Kidney (tissue), 14 donors: ENCODE results near the gene SMTN. TPM values are rescaled to one million over a fixed set of nuclear protein-coding genes. Genes with fewer than 3 reads are reported as not detected.

Experiments used
- DNase-seq, 5 donors: peaks; one replicate each; pipeline ENCODE4 v3.0.0-alpha.2; 2013 to 2020
- FAIRE-seq: peaks from 2 replicates; lab custom pipeline; 2012; peaks lifted over from hg19 to GRCh38; lab: Jason Lieb, UNC
- H3K27ac ChIP-seq, 2 donors: one replicate each; pipeline ENCODE4 v1.7.0; 2013; ENCODE audit warnings: low read depth in 2 of 2, low read length in 2 of 2, inconsistent platforms in 1 of 2
- H3K27me3 ChIP-seq: one replicate; pipeline ENCODE4 v1.7.1; 2013; ENCODE audit warnings: low read length, inconsistent platforms; ENCODE audit not compliant: control insufficient read depth, insufficient read depth
- H3K36me3 ChIP-seq, 3 donors: one replicate each; pipeline versions ENCODE4 v1.7.0 to v1.7.1; 2013; ENCODE audit warnings: low read length in 3 of 3, control low read depth in 1 of 3, inconsistent platforms in 1 of 3; ENCODE audit not compliant: insufficient read depth in 3 of 3, control insufficient read depth in 2 of 3
- H3K4me1 ChIP-seq, 3 donors: one replicate each; pipeline versions ENCODE4 v1.7.0 to v1.7.1; 2013; ENCODE audit warnings: low read length in 3 of 3, inconsistent platforms in 1 of 3, low read depth in 1 of 3; ENCODE audit not compliant: control insufficient read depth in 2 of 3, insufficient read depth in 2 of 3
- H3K4me3 ChIP-seq, 3 donors: one replicate each; pipeline versions ENCODE4 v1.7.0 to v1.8.1; 2013; ENCODE audit warnings: low read length in 3 of 3, control low read depth in 1 of 3, inconsistent platforms in 1 of 3
- H3K9ac ChIP-seq, 3 donors: one replicate each; pipeline versions ENCODE4 v1.7.0 to v1.7.1; 2013; ENCODE audit warnings: low read length in 3 of 3, control low read depth in 1 of 3, inconsistent platforms in 1 of 3
- H3K9me3 ChIP-seq, 3 donors: one replicate each; pipeline versions ENCODE4 v1.7.0 to v1.7.1; 2013; ENCODE audit warnings: low read length in 3 of 3, control low read depth in 1 of 3, inconsistent platforms in 1 of 3; ENCODE audit not compliant: control insufficient read depth in 2 of 3, insufficient read depth in 1 of 3
- CTCF ChIP-seq: IDR thresholded peaks from 3 replicates; pipeline ENCODE4 v1.5.1; 2012; ENCODE audit warnings: mild to moderate bottlenecking, moderate library complexity, borderline replicate concordance; ENCODE audit not compliant: insufficient read depth; ENCODE audit errors: extremely low read depth
- intact Hi-C: fragments of 100-400 bp; cut with DNase I; formaldehyde crosslinking; loops from one replicate; pipeline ENCODE4 v1.11.1; 2022
- polyA plus RNA-seq: library from polyadenylated mRNA; stranded (reverse); fragments of 350-450 nt; fragmentation: Illumina TruSeq; extraction: RNeasy Lipid Tissue Mini Kit (QIAGEN cat#74804); gene quantifications from one replicate; pipeline ENCODE4 v1.2.3, GENCODE V29; 2014; ENCODE audit warnings: low read depth, low replicate concordance; ENCODE audit not compliant: insufficient read depth
- total RNA-seq: library from RNA; stranded (reverse); fragmentation: NEBNext Ultra II Directional; extraction: Animal tissue kit (Norgen Biotek cat#: 25700); gene quantifications from one replicate; pipeline ENCODE4 v1.2.1, GENCODE V29; 2021
- donor health status: control.
- donor health status: control.
- donor health status: control.
- donor health status: control.
- donor health status: control.
- donor health status: DM: yes; HTN: yes; CAD: no.
- donor health status: Normal renal cell carcinoma (clear cell type).

The SMTN gene
- total and polyA plus RNA-seq, 2 donors from 2014 or later, result 64.4 to 67.7 TPM

GRCh38 chr22:31099386-31099785, 18.3 kb downstream of the SMTN start:
- no peak overlapping the region for H3K9ac ChIP-seq
- FAIRE-seq (no peak), DNase-seq (peak in 1 of 5 donors; percentile 47)
- H3K4me1 ChIP-seq, result no peaks in the 10 kb centered on the region
- intact Hi-C loops, result no loop called here
- TF ChIP-seq CTCF, result no peak
- H3K36me3 ChIP-seq, result peaks cover 0 to 40% (median 33%) of the 10 kb centered on the region in 3 donors
- no peaks in the 10 kb centered on the region for H3K9me3 ChIP-seq
- no peaks in the 10 kb centered on the region for H3K27me3 ChIP-seq
- no peak overlapping the region for H3K4me3 ChIP-seq
- no peak overlapping the region for H3K27ac ChIP-seq

DNA sequence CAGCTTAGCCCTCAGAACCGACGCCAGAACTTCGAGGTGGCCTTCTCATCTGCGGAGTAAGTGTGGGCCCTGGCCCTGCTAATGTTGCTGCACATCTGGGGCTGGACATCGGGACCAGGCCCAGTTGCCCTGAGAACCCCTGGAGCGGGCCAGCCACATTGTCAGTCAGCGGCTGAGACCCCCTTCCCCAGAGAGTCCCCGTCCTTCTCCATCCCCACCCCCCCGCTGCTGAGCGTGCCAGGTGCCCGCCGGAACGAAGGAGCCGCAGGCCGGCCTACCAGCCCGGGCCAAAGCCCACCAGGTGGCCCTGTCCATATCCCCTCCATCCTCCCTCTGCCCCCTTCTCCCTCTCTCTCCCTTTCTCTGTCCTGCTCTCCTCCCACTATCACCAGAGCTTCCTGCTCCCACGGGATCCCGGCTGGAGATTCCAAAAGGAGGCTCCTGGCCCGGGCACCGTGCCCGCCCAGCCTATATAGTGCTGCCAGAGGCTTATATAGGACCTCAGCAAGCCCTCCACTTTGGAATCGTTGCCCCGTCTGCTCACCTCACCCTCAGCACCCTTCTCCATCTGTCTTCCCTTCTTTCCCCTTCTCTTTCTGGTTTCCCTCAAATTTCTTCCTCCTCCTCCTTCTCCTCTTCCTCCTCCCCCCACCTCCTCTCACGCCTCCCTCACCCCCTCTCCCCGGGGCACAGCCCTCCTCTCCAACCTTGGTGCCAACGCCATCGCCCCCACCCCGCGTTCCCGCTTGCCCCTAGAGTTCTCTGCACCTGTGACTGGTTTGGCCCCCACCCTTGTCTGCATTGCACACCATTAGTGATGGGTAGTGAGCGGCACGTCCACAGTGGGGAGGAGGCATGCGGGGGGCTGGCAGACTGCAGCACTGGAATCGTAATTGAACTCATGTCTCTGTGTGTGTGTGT, 19.0 kb downstream of the SMTN start:
- H3K27me3 ChIP-seq, result no peaks in the 10 kb centered on the region
- H3K9ac ChIP-seq, result no peak overlapping the region
- no peak overlapping the region for H3K27ac ChIP-seq
- DNase-seq, result no peak
- H3K4me1 ChIP-seq, result no peaks in the 10 kb centered on the region
- no peak for TF ChIP-seq CTCF
- H3K36me3 ChIP-seq, result peaks cover 0 to 40% (median 33%) of the 10 kb centered on the region in 3 donors
- H3K9me3 ChIP-seq, result no peaks in the 10 kb centered on the region
- intact Hi-C loops, result no loop called here
- no peak overlapping the region for H3K4me3 ChIP-seq
- no peak for FAIRE-seq

GRCh38 chr22:31100762-31101525, 19.8 kb downstream of the SMTN start:
- H3K4me3 ChIP-seq, result no peak overlapping the region
- TF ChIP-seq CTCF, result no peak
- no peaks in the 10 kb centered on the region for H3K27me3 ChIP-seq
- peaks cover 0 to 38% (median 25%) of the 10 kb centered on the region in 3 donors for H3K36me3 ChIP-seq
- H3K9me3 ChIP-seq, result no peaks in the 10 kb centered on the region
- H3K27ac ChIP-seq, result no peak overlapping the region
- H3K9ac ChIP-seq, result no peak overlapping the region
- peaks cover 0 to 8% (median 0%) of the 10 kb centered on the region in 3 donors for H3K4me1 ChIP-seq
- DNase-seq, result no peak
- FAIRE-seq, result no peak
- intact Hi-C loops, result no loop called here
